NB4 (cell line): ENCODE measurements around the gene RPL18.
"Not testable (repeated sequence)": the region's sequence is repeated elsewhere in the genome, so short reads cannot be mapped to it uniquely, and the experiment has no call there.

ENCODE experiments used
- MYC ChIP-seq: IDR thresholded peaks from 2 replicates; pipeline ENCODE4 v1.6.1; 2011; ENCODE audit warnings: low read depth, low read length
- POLR2A ChIP-seq: IDR thresholded peaks from 2 replicates; pipeline ENCODE4 v1.6.1; 2011; ENCODE audit warnings: mild to moderate bottlenecking; ENCODE audit not compliant: insufficient read length; ENCODE audit errors: extremely low read depth
- TF ChIP-seq, protein P1 (sequence below): IDR thresholded peaks from one replicate; pipeline ENCODE4 v1.5.1; 2012; ENCODE audit warnings: low read depth, low read length

DNA sequence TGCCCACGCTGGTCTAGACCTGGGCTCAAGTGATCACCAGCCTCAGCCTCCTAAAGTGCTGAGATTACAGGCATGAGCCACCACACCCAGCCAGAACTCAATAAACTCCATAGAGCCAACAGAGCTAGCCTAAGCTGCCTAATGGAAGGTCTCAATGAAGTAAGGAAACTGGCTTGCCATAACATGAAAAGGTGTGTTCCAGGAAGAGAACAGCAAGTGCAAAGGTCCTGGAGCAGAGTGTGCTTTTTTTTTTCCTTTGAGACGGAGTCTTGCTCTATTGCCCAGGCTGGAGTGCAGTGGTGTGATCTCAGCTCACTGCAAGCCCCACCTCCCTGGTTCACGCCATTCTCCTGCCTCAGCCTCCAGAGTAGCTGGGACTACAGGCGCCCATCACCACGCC is 38.9 kb upstream of the RPL18 start:
- TF ChIP-seq, protein P1, sequence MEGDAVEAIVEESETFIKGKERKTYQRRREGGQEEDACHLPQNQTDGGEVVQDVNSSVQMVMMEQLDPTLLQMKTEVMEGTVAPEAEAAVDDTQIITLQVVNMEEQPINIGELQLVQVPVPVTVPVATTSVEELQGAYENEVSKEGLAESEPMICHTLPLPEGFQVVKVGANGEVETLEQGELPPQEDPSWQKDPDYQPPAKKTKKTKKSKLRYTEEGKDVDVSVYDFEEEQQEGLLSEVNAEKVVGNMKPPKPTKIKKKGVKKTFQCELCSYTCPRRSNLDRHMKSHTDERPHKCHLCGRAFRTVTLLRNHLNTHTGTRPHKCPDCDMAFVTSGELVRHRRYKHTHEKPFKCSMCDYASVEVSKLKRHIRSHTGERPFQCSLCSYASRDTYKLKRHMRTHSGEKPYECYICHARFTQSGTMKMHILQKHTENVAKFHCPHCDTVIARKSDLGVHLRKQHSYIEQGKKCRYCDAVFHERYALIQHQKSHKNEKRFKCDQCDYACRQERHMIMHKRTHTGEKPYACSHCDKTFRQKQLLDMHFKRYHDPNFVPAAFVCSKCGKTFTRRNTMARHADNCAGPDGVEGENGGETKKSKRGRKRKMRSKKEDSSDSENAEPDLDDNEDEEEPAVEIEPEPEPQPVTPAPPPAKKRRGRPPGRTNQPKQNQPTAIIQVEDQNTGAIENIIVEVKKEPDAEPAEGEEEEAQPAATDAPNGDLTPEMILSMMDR = not testable (repeated sequence)
- TF ChIP-seq POLR2A, MYC: not testable (repeated sequence)
